Neural progenitor cell (in vitro differentiated cells): ENCODE measurements around the gene RHBDD1.

Source experiments
- CTCF ChIP-seq: fragments of 200-600 bp; sonication (generic); IDR thresholded peaks from 2 replicates; pipeline ENCODE4 v1.5.1; 2017; ENCODE audit warnings: antibody characterized with exemption, mild to moderate bottlenecking
- EZH2 ChIP-seq: fragments of 200-600 bp; sonication (generic); IDR thresholded peaks from 2 replicates; pipeline ENCODE4 v1.6.1; 2017; ENCODE audit warnings: antibody characterized with exemption, mild to moderate bottlenecking, moderate library complexity
- EZH2phosphoT487 ChIP-seq: fragments of 200-600 bp; sonication (generic); IDR thresholded peaks from 2 replicates; pipeline ENCODE4 v1.6.1; 2017; ENCODE audit warnings: antibody characterized with exemption

- no peak for TF ChIP-seq CTCF
- TF ChIP-seq EZH2, result no peak
- no peak for TF ChIP-seq EZH2phosphoT487
These were observed 39.6 kb upstream of the RHBDD1 start for GRCh38 chr2:226796012-226796839.
